Spleen (tissue), 7 donors: ENCODE measurements around the gene TMEM217.

Experiments
- POLR2A ChIP-seq, 3 donors: fragments of 450-650 bp; IDR thresholded peaks; one replicate each; pipeline ENCODE4 v1.5.1; 2017; ENCODE audit warnings: antibody characterized with exemption in 3 of 3, mild to moderate bottlenecking in 1 of 3
- POLR2AphosphoS5 ChIP-seq, 3 donors: sonication (generic); formaldehyde crosslinking; IDR thresholded peaks; one replicate each; pipeline ENCODE4 v1.5.1; 2017; ENCODE audit warnings: antibody characterized with exemption in 3 of 3
- TF ChIP-seq, protein P1 (sequence below), 11 experiments: fragments of 200-600 bp in 7 of 11; fragments of 450-650 bp in 4 of 11; sonication (generic) in 4 of 11; IDR thresholded peaks in 8 of 11; conservative IDR thresholded peaks in 3 of 11; 1 replicate in 7 of 11; 2 replicates in 4 of 11; pipeline versions ENCODE4 v1.4.0 to v1.8.0; 2016 to 2021; ENCODE audit warnings: antibody characterized with exemption in 11 of 11, inconsistent platforms in 4 of 11, mild to moderate bottlenecking in 1 of 11
- donor health status: DM: no; HTN: no; CAD: no; lungs with moderate emphysema.
- donor health status: DM: no; HTN: no; CAD: no.
- donor health status: DM: no; HTN: no; CAD: no.

DNA sequence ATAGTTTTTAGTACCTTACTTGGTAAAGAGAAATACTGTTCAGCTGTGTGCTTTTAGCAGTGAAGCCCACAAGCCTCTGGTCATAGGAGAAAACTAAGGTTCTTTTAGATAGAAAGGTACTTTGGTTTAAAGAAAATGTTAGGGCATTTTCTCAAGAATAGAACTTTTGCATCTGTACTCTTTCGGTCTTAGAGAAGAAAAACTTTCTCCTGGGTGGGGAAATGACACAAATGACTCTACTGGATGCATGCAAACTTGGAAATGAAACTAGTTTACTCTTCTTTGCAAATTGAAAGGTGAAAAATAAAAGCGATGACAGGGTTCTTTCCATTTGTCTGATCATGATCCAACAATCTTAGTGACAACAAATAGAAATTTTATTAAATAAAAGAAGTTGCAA, 2.1 kb upstream of the TMEM217 start:
- TF ChIP-seq, protein P1, sequence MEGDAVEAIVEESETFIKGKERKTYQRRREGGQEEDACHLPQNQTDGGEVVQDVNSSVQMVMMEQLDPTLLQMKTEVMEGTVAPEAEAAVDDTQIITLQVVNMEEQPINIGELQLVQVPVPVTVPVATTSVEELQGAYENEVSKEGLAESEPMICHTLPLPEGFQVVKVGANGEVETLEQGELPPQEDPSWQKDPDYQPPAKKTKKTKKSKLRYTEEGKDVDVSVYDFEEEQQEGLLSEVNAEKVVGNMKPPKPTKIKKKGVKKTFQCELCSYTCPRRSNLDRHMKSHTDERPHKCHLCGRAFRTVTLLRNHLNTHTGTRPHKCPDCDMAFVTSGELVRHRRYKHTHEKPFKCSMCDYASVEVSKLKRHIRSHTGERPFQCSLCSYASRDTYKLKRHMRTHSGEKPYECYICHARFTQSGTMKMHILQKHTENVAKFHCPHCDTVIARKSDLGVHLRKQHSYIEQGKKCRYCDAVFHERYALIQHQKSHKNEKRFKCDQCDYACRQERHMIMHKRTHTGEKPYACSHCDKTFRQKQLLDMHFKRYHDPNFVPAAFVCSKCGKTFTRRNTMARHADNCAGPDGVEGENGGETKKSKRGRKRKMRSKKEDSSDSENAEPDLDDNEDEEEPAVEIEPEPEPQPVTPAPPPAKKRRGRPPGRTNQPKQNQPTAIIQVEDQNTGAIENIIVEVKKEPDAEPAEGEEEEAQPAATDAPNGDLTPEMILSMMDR (IDR thresholded peaks at IDR 0.05 in 8 of 11, conservative IDR thresholded peaks at IDR 0.05 in 3 of 11) = no peak
- TF ChIP-seq POLR2AphosphoS5 (IDR thresholded peaks at IDR 0.05) (no peak), POLR2A (IDR thresholded peaks at IDR 0.05) (no peak)
